Esophagus mucosa (tissue), 1 donor: ENCODE data around the gene ORAI2. TPM values are rescaled to one million over a fixed set of nuclear protein-coding genes. Genes with fewer than 3 reads are reported as not detected.
"Not testable (repeated sequence)": the region's sequence is repeated elsewhere in the genome, so short reads cannot be mapped to it uniquely, and the experiment has no call there.

Experiments used
- ATAC-seq: fragments of 200-7000 bp; cut with Tn5 transposase; one replicate; pipeline ENCODE4 v1.9.1; 2020
- total RNA-seq: library from RNA; stranded (reverse); gene quantifications from one replicate; pipeline ENCODE4 v1.2.4, GENCODE V29; 2023
- donor health status: DM: yes; HTN: yes; CAD: no.

Gene ORAI2
- total RNA-seq: 3.1 TPM

GRCh38 chr7:102433219-102434038 is at the start of gene ORAI2:
TSS of gene ORAI2 (plus strand) at chr7:102433575. CDS start at chr7:102438957, 5,382 bp downstream.
- peak; percentile 75 for ATAC-seq

- no peak for ATAC-seq
Observed at GRCh38 chr7:102387064-102387463, 46.3 kb upstream of the ORAI2 start.

- no peak for ATAC-seq
Observed at GRCh38 chr7:102389810-102390209, 43.6 kb upstream of the ORAI2 start.

- ATAC-seq: peak; percentile 82
Observed at GRCh38 chr7:102390697-102391484, 42.5 kb upstream of the ORAI2 start.

GRCh38 chr7:102392330-102392729 is 41.0 kb upstream of the ORAI2 start:
- ATAC-seq: no peak

GRCh38 chr7:102393467-102393866 is 39.9 kb upstream of the ORAI2 start:
- ATAC-seq: no peak

- ATAC-seq: peak; percentile 24
Observed at GRCh38 chr7:102395592-102395872, 37.8 kb upstream of the ORAI2 start.

GRCh38 chr7:102395873-102396709 is 37.3 kb upstream of the ORAI2 start, which contains the start of gene PRKRIP1:
TSS of gene PRKRIP1 (plus strand) at chr7:102396363. CDS start at chr7:102396412, 49 bp downstream.
- peak; percentile 95 for ATAC-seq

- ATAC-seq: peak; percentile 4
Observed at GRCh38 chr7:102396710-102397019, 36.7 kb upstream of the ORAI2 start.

GRCh38 chr7:102398543-102398942 is 34.8 kb upstream of the ORAI2 start:
- ATAC-seq: no peak

GRCh38 chr7:102400360-102400759 is 33.0 kb upstream of the ORAI2 start:
- no peak for ATAC-seq

GRCh38 chr7:102403563-102403962 is 29.8 kb upstream of the ORAI2 start:
- no peak for ATAC-seq

GRCh38 chr7:102404005-102404861 is 29.1 kb upstream of the ORAI2 start:
- ATAC-seq: peak; percentile 93

GRCh38 chr7:102404862-102405188 is 28.6 kb upstream of the ORAI2 start:
- not testable (repeated sequence) for ATAC-seq

- ATAC-seq: no peak
Observed at GRCh38 chr7:102407910-102408309, 25.5 kb upstream of the ORAI2 start.

- ATAC-seq: not testable (repeated sequence)
Observed at GRCh38 chr7:102408530-102408929, 24.8 kb upstream of the ORAI2 start.

GRCh38 chr7:102409340-102409739 is 24.0 kb upstream of the ORAI2 start:
- ATAC-seq: no peak

- peak; percentile 37 for ATAC-seq
Observed at GRCh38 chr7:102410123-102410522, 23.3 kb upstream of the ORAI2 start.

- no peak for ATAC-seq
Observed at GRCh38 chr7:102410918-102411317, 22.5 kb upstream of the ORAI2 start.

GRCh38 chr7:102412548-102412947 is 20.8 kb upstream of the ORAI2 start:
- peak; percentile 41 for ATAC-seq

GRCh38 chr7:102413091-102413490 is 20.3 kb upstream of the ORAI2 start:
- ATAC-seq: peak; percentile 4

- ATAC-seq: no peak
Observed at GRCh38 chr7:102413611-102414010, 19.8 kb upstream of the ORAI2 start.
